Thymus (tissue), 11 donors: ENCODE results near the gene CAMKMT. TPM values are rescaled to one million over a fixed set of nuclear protein-coding genes. Genes with fewer than 3 reads are reported as not detected.

Source experiments
- DNase-seq, 9 donors: peaks; one replicate each; pipeline ENCODE4 v3.0.0-alpha.2; 2013; ENCODE audit warnings: low spot score in 9 of 9, low read depth in 6 of 9, missing footprints in 1 of 9
- H3K27ac ChIP-seq, 2 donors: one replicate each; pipeline ENCODE4 v1.5.1; 2013; ENCODE audit warnings: control low read depth in 1 of 2, low read depth in 1 of 2, low read length in 1 of 2, mild to moderate bottlenecking in 1 of 2, moderate library complexity in 1 of 2
- H3K27me3 ChIP-seq, 2 donors: one replicate each; pipeline ENCODE4 v1.5.1; 2013; ENCODE audit warnings: low read length in 1 of 2; ENCODE audit not compliant: control insufficient read depth in 2 of 2, insufficient read depth in 1 of 2
- H3K36me3 ChIP-seq, 2 donors: one replicate each; pipeline ENCODE4 v1.5.1; 2013; ENCODE audit warnings: low read length in 1 of 2, mild to moderate bottlenecking in 1 of 2, moderate library complexity in 1 of 2; ENCODE audit not compliant: control insufficient read depth in 2 of 2, insufficient read depth in 2 of 2
- H3K4me1 ChIP-seq, 2 donors: one replicate each; pipeline ENCODE4 v1.5.1; 2013; ENCODE audit warnings: low read length in 2 of 2; ENCODE audit not compliant: control insufficient read depth in 2 of 2, insufficient read depth in 2 of 2
- H3K4me3 ChIP-seq, 2 donors: one replicate each; pipeline ENCODE4 v1.5.1; 2013; ENCODE audit warnings: low read length in 2 of 2, control low read depth in 1 of 2, mild to moderate bottlenecking in 1 of 2
- H3K9me3 ChIP-seq, 2 donors: one replicate each; pipeline ENCODE4 v1.5.1; 2013; ENCODE audit warnings: low read length in 1 of 2, mild to moderate bottlenecking in 1 of 2; ENCODE audit not compliant: control insufficient read depth in 2 of 2, insufficient read depth in 1 of 2
- WGBS: extraction: QIAGEN DNeasy Blood & Tissue Kit; methylation state at CpG from one replicate; pipeline ENCODE4 v1.1.7; 2013; 5-methylcytosine and 5-hydroxymethylcytosine counted together
- polyA plus RNA-seq: library from polyadenylated mRNA; stranded (reverse); fragments of 200-250 nt; gene quantifications from one replicate; pipeline ENCODE4 v1.2.3, GENCODE V29; 2013
- total RNA-seq: library from RNA; stranded (reverse); fragments of 120-200 nt; gene quantifications from one replicate; pipeline ENCODE4 v1.2.4, GENCODE V29; 2013
- donor health status: healthy.

Gene CAMKMT
- total and polyA plus RNA-seq, 2 donors = 7.0 to 7.4 TPM

GRCh38 chr2:44752761-44753160 is 391.0 kb downstream of the CAMKMT start:
- no peaks in the 10 kb centered on the region for H3K36me3 ChIP-seq
- no peak for DNase-seq
- no peak overlapping the region for H3K27ac ChIP-seq
- no peaks in the 10 kb centered on the region for H3K27me3 ChIP-seq
- no peaks in the 10 kb centered on the region for H3K9me3 ChIP-seq
- no peak overlapping the region for H3K4me3 ChIP-seq
- WGBS = 97% methylated on average over 2 of the region's 2 CpGs
- no peaks in the 10 kb centered on the region for H3K4me1 ChIP-seq

GRCh38 chr2:44753552-44754285 is 392.0 kb downstream of the CAMKMT start:
- WGBS = 12% methylated on average over 3 of the region's 3 CpGs
- Histone ChIP-seq H3K4me3 (no peak overlapping the region), H3K4me1 (no peaks in the 10 kb centered on the region), H3K27me3 (no peaks in the 10 kb centered on the region), H3K9me3 (no peaks in the 10 kb centered on the region), H3K27ac (no peak overlapping the region), H3K36me3 (no peaks in the 10 kb centered on the region)
- DNase-seq = no peak

GRCh38 chr2:44758591-44758990 is 396.8 kb downstream of the CAMKMT start:
- Histone ChIP-seq H3K4me1 (no peaks in the 10 kb centered on the region), H3K4me3 (no peak overlapping the region), H3K36me3 (no peaks in the 10 kb centered on the region), H3K27me3 (no peaks in the 10 kb centered on the region), H3K27ac (no peak overlapping the region), H3K9me3 (no peaks in the 10 kb centered on the region)
- DNase-seq = no peak
- WGBS = 93% methylated on average over 4 of the region's 4 CpGs

DNA sequence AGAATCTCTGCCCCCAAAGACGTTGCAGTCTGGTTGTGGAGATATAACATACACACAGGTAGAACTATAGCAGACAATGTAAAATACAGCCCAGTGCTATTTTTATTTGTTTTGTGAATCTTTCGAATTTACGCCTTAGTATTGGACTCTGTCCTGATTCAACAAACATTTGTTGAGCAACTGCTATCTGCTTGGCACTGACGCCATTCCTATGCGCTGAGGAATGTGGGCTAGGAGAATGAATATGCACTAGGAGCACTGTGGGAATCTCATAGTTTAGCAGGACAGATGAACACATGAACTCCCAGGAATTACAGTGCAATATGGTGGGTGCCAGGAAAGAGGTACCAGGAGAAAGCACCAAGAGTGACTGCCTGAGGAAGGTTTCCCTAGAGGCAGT is 398.1 kb downstream of the CAMKMT start:
- DNase-seq = no peak
- Histone ChIP-seq H3K36me3 (no peaks in the 10 kb centered on the region), H3K27ac (no peak overlapping the region), H3K4me1 (no peaks in the 10 kb centered on the region), H3K27me3 (no peaks in the 10 kb centered on the region), H3K9me3 (no peaks in the 10 kb centered on the region), H3K4me3 (no peak overlapping the region)
- whole genome bisulfite sequencing = 97% methylated on average over 5 of the region's 5 CpGs

- Histone ChIP-seq H3K4me3 (no peak overlapping the region), H3K27me3 (peaks cover 9 to 12% of the 10 kb centered on the region in 2 donors), H3K9me3 (no peaks in the 10 kb centered on the region), H3K36me3 (no peaks in the 10 kb centered on the region), H3K27ac (no peak overlapping the region), H3K4me1 (no peaks in the 10 kb centered on the region)
- no peak for DNase-seq
- 89% methylated on average over 8 of the region's 8 CpGs for WGBS
Observed at GRCh38 chr2:44763275-44763782, 401.6 kb downstream of the CAMKMT start.

- WGBS = 94% methylated on average over 5 of the region's 5 CpGs
Observed at GRCh38 chr2:44766220-44766619, 404.5 kb downstream of the CAMKMT start.

DNA sequence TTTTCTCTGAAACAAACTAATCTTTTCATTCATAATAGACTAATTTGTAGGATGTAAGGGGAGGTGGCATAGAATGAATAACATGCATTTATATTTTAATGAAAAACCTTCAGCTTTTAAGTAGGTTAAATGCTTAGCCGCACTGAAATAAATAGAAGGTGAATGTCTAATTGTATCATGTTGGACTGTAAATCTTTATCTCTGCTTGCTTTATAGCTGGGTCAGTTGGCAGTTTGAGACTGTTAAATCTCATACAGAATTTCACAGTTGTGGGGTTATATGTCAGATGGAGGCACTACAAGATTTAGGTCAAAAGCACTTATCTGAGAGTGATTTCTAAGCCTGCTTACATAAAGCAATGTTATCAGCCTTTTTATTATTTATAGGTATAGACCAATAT is 405.0 kb downstream of the CAMKMT start:
- no peak for DNase-seq
- Histone ChIP-seq H3K36me3 (no peaks in the 10 kb centered on the region), H3K27me3 (peaks cover 18 to 37% of the 10 kb centered on the region in 2 donors), H3K4me1 (no peaks in the 10 kb centered on the region), H3K27ac (no peak overlapping the region), H3K4me3 (no peak overlapping the region), H3K9me3 (no peaks in the 10 kb centered on the region)
- WGBS = 97% methylated on average over 1 of the region's 1 CpG

More at GRCh38 chr2:44766220-44766619, 404.5 kb downstream of the CAMKMT start:
- H3K27me3 ChIP-seq = peaks cover 18 to 35% of the 10 kb centered on the region in 2 donors
- H3K36me3 ChIP-seq = no peaks in the 10 kb centered on the region
- DNase-seq = no peak
- H3K27ac ChIP-seq = no peak overlapping the region
- H3K4me1 ChIP-seq = no peaks in the 10 kb centered on the region
- H3K9me3 ChIP-seq = no peaks in the 10 kb centered on the region
- no peak overlapping the region for H3K4me3 ChIP-seq

DNA sequence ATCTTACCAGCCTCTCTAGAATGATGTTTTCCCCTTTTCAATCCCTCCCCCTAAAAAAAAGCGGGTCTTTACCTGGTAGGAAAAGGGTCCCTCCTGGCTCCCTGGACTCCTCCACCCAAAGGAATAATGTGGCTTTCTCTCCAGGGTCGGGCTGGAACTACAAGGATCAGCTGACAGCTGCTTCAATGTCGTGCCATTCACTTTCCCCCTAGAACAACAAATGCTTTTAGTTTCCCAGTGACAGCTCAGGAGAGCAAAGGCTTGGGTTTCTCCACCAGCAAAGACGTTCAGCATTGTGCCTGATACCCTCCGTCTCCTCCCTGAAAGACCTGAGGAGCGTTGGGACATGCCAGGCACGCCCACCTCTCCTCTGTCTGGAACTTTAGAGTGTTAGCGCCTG is 405.9 kb downstream of the CAMKMT start:
- WGBS = 93% methylated on average over 8 of the region's 8 CpGs
- H3K36me3 ChIP-seq = no peaks in the 10 kb centered on the region
- no peaks in the 10 kb centered on the region for H3K4me1 ChIP-seq
- no peak for DNase-seq
- no peaks in the 10 kb centered on the region for H3K9me3 ChIP-seq
- no peak overlapping the region for H3K4me3 ChIP-seq
- peaks cover 18 to 37% of the 10 kb centered on the region in 2 donors for H3K27me3 ChIP-seq
- no peak overlapping the region for H3K27ac ChIP-seq

DNA sequence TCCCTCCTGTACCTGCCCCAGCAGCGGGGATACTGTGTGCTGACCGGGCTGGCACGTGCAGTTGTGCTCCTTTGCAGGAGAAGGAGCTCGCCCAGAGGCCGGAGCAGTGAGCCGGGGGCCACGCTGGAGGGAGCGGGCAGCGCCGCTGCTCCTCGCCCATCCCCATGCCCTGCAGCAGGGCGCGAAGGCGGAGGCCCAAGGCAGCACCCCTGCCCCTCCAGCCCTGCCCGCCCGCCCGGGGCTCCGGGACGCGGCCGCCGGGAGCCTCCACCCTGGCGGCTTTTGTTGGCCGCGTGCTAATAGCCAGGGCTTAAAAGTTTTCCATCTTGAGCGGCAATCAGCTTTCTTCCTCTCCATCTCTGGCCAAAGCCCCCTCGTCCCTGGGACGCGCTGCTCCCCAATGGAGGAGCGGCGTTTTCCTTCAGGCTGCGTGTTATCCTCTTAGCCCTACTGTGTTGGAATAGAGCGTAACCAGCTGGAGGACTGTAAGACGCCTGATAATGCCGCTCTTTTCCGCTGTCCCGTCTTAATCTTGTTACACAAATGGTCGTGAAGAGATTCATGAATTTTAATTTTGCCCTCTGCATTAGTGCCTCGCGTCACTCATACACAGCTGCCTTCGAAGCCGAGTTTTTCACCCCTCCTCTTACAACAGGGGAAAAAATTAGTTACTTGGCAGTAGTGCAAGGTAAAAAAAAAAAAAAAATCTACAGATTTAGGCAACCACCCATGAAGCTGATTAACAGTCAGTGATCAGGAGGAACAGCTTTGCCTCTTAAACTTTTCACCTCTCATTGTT is 406.9 kb downstream of the CAMKMT start:
- 27% methylated on average over 42 of the region's 42 CpGs for WGBS
- no peak for DNase-seq
- Histone ChIP-seq H3K36me3 (no peaks in the 10 kb centered on the region), H3K27ac (no peak overlapping the region), H3K4me1 (no peaks in the 10 kb centered on the region), H3K27me3 (peaks cover 18 to 37% of the 10 kb centered on the region in 2 donors), H3K9me3 (no peaks in the 10 kb centered on the region), H3K4me3 (no peak overlapping the region)
